ENCODE results near the gene NUDT3. TPM values are rescaled to one million over a fixed set of nuclear protein-coding genes. Genes with fewer than 3 reads are reported as not detected.

NUDT3 gene
- total and polyA plus RNA-seq, 4 donors: 9.0 to 38.5 (median 22.8) TPM

DNA sequence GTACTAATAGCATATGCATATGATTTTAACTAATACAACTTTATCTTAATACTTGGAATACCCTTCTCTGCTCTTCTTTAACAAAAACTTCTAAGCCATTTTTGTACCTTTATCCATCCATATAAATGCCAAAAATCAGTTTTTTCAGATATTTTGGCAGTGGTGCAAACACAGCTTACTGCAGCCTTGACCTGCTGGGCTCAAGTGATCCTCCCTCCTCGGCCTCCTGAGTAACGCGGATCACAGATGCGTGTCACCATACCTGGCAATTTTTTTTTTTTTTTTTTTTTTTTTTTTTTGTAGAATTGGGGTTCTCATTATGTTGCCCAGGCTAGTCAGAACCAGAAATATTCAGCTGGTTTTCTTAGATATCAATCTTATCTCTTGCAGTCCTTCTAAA lies 89.5 kb downstream of the NUDT3 start:
- TF ChIP-seq, protein P1, sequence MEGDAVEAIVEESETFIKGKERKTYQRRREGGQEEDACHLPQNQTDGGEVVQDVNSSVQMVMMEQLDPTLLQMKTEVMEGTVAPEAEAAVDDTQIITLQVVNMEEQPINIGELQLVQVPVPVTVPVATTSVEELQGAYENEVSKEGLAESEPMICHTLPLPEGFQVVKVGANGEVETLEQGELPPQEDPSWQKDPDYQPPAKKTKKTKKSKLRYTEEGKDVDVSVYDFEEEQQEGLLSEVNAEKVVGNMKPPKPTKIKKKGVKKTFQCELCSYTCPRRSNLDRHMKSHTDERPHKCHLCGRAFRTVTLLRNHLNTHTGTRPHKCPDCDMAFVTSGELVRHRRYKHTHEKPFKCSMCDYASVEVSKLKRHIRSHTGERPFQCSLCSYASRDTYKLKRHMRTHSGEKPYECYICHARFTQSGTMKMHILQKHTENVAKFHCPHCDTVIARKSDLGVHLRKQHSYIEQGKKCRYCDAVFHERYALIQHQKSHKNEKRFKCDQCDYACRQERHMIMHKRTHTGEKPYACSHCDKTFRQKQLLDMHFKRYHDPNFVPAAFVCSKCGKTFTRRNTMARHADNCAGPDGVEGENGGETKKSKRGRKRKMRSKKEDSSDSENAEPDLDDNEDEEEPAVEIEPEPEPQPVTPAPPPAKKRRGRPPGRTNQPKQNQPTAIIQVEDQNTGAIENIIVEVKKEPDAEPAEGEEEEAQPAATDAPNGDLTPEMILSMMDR (IDR thresholded peaks at IDR 0.05; ENCODE audit: control extremely low read depth, extremely low read depth): no peak
- ATAC-seq (ENCODE audit: insufficient read depth, low FRiP score) (no peak), DNase-seq (no peak)
- Histone ChIP-seq H3K4me3 (no peak overlapping the region), H3K9me3 (ENCODE audit: control insufficient read depth in 4 of 4, insufficient read depth in 3 of 4, low read length in 3 of 4) (peaks cover 0 to 4% (median 0%) of the 10 kb centered on the region in 4 donors), H3K27ac (ENCODE audit: low read depth in 1 of 2, low read length in 1 of 2) (no peak overlapping the region), H3K27me3 (ENCODE audit: control insufficient read depth in 3 of 3, insufficient read depth in 3 of 3, low read length in 2 of 3) (no peaks in the 10 kb centered on the region), H3K4me1 (ENCODE audit: control insufficient read depth in 5 of 5, insufficient read depth in 5 of 5, low read length in 5 of 5) (peaks cover 0 to 29% (median 13%) of the 10 kb centered on the region in 5 donors), H3K36me3 (ENCODE audit: control insufficient read depth in 4 of 4, insufficient read depth in 4 of 4, low read length in 4 of 4) (peaks cover 0 to 1% (median 0%) of the 10 kb centered on the region in 4 donors), H3K9ac (ENCODE audit: insufficient read depth in 1 of 2, low read length in 2 of 2) (no peak overlapping the region)
- 97 to 99% methylated on average over 4 of the region's 4 CpGs for WGBS, 2 donors

- no peak overlapping the region for H3K9ac ChIP-seq (ENCODE audit: insufficient read depth in 1 of 2, low read length in 2 of 2)
- H3K9me3 ChIP-seq (ENCODE audit: control insufficient read depth in 4 of 4, insufficient read depth in 3 of 4, low read length in 3 of 4): peaks cover 0 to 4% (median 0%) of the 10 kb centered on the region in 4 donors
- peak overlapping the region in 1 of 2 donors; percentile 42 for H3K27ac ChIP-seq (ENCODE audit: low read depth in 1 of 2, low read length in 1 of 2)
- peaks cover 0 to 1% (median 0%) of the 10 kb centered on the region in 4 donors for H3K36me3 ChIP-seq (ENCODE audit: control insufficient read depth in 4 of 4, insufficient read depth in 4 of 4, low read length in 4 of 4)
- TF ChIP-seq, protein P1 (IDR thresholded peaks at IDR 0.05; ENCODE audit: control extremely low read depth, extremely low read depth): no peak
- WGBS, 2 donors: 77 to 96% methylated on average over 2 of the region's 2 CpGs
- H3K4me1 ChIP-seq (ENCODE audit: control insufficient read depth in 5 of 5, insufficient read depth in 5 of 5, low read length in 5 of 5): peaks cover 0 to 26% (median 11%) of the 10 kb centered on the region in 5 donors
- DNase-seq: peak; percentile 37 to 74 (median 57)
- H3K4me3 ChIP-seq: no peak overlapping the region
- H3K27me3 ChIP-seq (ENCODE audit: control insufficient read depth in 3 of 3, insufficient read depth in 3 of 3, low read length in 2 of 3): no peaks in the 10 kb centered on the region
- ATAC-seq (ENCODE audit: insufficient read depth, low FRiP score): peak; percentile 66
These were observed 91.1 kb downstream of the NUDT3 start for GRCh38 chr6:34301408-34301807.

- H3K4me3 ChIP-seq: no peak overlapping the region
- H3K36me3 ChIP-seq (ENCODE audit: control insufficient read depth in 4 of 4, insufficient read depth in 4 of 4, low read length in 4 of 4): peaks cover 0 to 1% (median 0%) of the 10 kb centered on the region in 4 donors
- H3K9me3 ChIP-seq (ENCODE audit: control insufficient read depth in 4 of 4, insufficient read depth in 3 of 4, low read length in 3 of 4): peaks cover 0 to 4% (median 0%) of the 10 kb centered on the region in 4 donors
- no peak for DNase-seq
- WGBS, 2 donors: 19 to 51% methylated on average over 1 of the region's 1 CpG
- no peak overlapping the region for H3K9ac ChIP-seq (ENCODE audit: insufficient read depth in 1 of 2, low read length in 2 of 2)
- TF ChIP-seq, protein P1 (IDR thresholded peaks at IDR 0.05; ENCODE audit: control extremely low read depth, extremely low read depth): no peak
- H3K4me1 ChIP-seq (ENCODE audit: control insufficient read depth in 5 of 5, insufficient read depth in 5 of 5, low read length in 5 of 5): peaks cover 0 to 27% (median 1%) of the 10 kb centered on the region in 5 donors
- no peak for ATAC-seq (ENCODE audit: insufficient read depth, low FRiP score)
- no peaks in the 10 kb centered on the region for H3K27me3 ChIP-seq (ENCODE audit: control insufficient read depth in 3 of 3, insufficient read depth in 3 of 3, low read length in 2 of 3)
- H3K27ac ChIP-seq (ENCODE audit: low read depth in 1 of 2, low read length in 1 of 2): peak overlapping the region; percentile 17 to 53
These were observed 92.1 kb downstream of the NUDT3 start for GRCh38 chr6:34300332-34300751.

GRCh38 chr6:34298941-34299340 lies 93.5 kb downstream of the NUDT3 start:
- Histone ChIP-seq H3K9ac (ENCODE audit: insufficient read depth in 1 of 2, low read length in 2 of 2) (no peak overlapping the region), H3K27me3 (ENCODE audit: control insufficient read depth in 3 of 3, insufficient read depth in 3 of 3, low read length in 2 of 3) (no peaks in the 10 kb centered on the region), H3K27ac (ENCODE audit: low read depth in 1 of 2, low read length in 1 of 2) (peak overlapping the region in 1 of 2 donors; percentile 45), H3K36me3 (ENCODE audit: control insufficient read depth in 4 of 4, insufficient read depth in 4 of 4, low read length in 4 of 4) (peaks cover 0 to 3% (median 0%) of the 10 kb centered on the region in 4 donors), H3K4me3 (no peak overlapping the region), H3K9me3 (ENCODE audit: control insufficient read depth in 4 of 4, insufficient read depth in 3 of 4, low read length in 3 of 4) (peaks cover 0 to 4% (median 0%) of the 10 kb centered on the region in 4 donors), H3K4me1 (ENCODE audit: control insufficient read depth in 5 of 5, insufficient read depth in 5 of 5, low read length in 5 of 5) (peaks cover 0 to 27% (median 0%) of the 10 kb centered on the region in 5 donors)
- TF ChIP-seq, protein P1 (IDR thresholded peaks at IDR 0.05; ENCODE audit: control extremely low read depth, extremely low read depth): no peak
- WGBS, 2 donors: 65 to 72% methylated on average over 2 of the region's 2 CpGs
- DNase-seq: no peak
- no peak for ATAC-seq (ENCODE audit: insufficient read depth, low FRiP score)
